NCI-H2196 treated with DMSO at 0.1 percent for 48 hours (cell line): ENCODE measurements around the gene B3GALNT2.

Experiments used
- DNase-seq: peaks from one replicate; lab custom pipeline; 2025; ENCODE audit not compliant: unreplicated experiment; lab: John Stamatoyannopoulos, UW

The B3GALNT2 gene

DNA sequence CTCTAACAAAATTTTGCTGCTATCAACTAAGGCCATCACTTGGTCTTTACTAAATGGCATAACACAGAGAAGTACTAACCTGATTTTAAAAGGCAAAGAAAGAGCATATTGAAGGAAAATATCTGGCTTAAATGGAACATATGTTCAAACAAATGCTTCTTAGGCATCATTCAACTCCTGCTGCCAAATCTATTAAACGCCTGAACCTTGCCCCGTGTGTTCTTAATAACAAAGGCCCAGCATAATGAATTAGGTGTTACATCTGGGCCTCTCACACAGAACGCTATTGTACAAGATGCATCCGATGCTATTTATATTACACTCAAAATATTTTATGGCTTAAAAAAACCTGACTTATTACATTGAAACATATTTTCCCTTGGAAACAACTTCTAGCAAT lies 48.4 kb downstream of the B3GALNT2 start:
- DNase-seq = no peak

DNA sequence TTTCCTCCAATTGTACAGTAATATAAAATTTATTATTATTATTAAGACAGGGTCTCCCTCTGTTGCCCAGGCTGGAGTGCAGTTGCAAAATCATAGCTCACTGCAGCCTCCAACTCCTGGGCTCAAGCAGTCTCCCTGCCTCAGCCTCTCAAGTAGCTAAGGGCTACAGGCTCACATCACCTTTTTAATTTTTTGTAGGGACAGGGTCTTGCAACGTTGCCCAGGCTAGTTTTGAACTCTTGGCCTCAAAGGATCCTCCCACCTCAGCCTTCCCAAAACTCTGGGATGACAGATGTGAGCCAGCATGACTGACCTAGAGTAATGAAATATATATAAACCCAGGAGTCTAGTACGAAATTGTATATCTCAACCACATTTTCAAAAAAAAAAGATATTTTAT lies 49.2 kb downstream of the B3GALNT2 start:
- no peak for DNase-seq

DNA sequence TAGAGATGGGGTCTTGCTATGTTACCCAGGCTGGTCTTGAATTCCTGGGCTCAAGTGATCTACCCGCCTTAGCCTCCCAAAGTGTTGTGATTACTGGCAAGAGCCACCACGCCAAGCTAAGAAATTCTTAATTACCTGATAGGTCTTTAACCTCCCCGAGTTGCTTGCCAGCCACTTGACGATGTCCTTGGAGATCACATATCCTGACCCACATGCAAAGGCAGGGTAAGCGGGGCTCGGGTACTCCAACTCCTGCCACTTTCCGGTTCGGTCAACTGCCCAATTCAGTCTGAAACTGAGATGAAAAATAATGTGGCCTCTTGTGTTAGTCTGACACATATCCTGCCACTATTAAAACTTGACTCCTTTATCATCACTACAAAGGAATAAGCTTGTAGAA lies 50.2 kb downstream of the B3GALNT2 start:
- no peak for DNase-seq

DNA sequence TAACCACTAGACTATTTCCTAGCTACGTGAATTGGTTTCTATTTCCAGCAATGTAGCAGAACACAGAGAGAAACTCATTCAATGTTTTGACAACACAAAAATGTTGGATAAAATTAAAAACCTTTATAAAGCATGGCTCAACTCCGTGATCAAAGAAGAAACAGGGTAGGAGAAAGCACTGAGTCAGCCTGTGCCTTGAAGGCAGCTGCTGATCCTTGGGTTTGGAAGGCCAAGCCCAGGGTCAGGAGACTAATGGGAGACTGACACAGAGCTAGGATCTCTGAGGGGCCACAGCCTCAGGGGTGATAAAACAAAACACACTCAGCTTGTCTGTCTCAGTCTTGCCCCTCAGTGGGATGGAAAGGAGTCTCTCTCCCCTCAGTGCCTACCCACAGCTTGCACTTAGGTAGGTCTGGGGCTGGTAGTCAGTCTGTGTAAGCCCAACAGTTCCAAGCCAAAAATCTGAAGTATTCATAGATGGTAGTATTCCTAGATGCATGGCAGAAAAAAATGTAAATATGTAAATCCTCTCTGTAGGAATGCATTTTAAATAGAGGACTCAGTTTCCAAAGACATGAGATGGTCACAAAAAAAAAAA lies 53.3 kb downstream of the B3GALNT2 start:
- DNase-seq = no peak

DNA sequence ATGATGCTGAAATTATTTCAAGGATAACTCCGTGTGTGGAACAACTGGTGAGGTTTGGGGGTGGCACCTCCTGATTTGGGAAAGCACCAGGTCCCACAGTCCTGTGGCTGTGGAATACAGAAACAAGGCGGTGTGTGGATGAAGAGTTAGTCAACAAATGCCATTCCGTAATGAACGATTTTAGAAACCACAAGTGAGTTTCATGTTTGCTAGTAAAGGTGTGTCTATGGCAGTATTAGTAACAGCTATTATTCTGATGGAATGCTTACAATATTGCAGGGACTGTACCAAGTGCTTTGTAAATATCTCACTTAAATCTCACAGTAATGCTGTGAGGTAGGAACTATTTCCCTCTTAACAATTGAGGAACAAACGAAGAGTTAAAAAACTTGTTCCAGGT lies 53.8 kb downstream of the B3GALNT2 start:
- no peak for DNase-seq

DNA sequence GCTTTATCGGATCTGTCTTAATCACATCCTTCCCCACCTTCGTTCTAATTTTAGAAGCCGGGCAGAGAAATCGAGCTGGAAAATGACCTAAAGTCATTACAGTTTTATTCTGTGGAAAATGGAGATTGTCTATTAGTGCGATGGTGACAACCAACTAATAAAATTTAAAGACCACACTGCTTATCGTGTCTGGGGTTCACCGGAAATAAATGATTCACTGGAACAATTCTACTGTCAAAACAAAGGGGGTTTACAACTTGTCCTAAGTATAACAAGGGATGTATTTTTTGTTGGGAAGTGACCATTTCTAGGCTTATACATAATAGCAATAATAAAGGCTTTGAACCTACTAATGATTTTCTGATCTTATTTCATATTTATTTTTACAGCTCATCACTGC lies 55.6 kb downstream of the B3GALNT2 start:
- DNase-seq = no peak

DNA sequence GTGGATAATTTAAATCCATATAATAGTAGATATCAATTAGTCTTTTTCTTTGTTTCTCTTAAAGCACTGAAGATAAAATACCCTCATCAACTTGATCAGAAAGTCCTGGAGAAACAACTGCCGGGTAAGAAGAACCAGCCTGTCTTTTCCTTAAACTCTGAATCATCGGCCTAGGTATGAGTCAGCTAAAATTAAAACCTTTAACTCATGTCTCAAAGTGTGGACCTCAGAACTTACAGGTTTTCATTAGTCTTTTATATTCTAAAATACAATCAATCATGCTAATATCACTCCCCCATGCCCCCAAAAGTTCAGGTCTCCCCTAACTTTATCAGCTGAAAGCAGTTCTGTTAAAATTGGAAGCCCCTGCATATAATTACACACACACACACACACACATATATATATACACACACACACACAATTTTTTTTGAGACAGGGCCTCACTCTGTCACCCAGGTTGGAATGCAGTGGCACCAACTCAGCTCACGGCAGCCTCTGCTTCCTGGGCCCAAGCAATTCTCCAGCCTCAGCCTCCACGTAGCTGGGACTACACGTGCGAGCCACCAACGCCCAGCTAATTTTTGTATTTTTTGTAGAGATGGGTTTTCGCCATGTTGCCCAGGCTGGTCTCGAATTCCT lies 61.3 kb downstream of the B3GALNT2 start:
- no peak for DNase-seq

DNA sequence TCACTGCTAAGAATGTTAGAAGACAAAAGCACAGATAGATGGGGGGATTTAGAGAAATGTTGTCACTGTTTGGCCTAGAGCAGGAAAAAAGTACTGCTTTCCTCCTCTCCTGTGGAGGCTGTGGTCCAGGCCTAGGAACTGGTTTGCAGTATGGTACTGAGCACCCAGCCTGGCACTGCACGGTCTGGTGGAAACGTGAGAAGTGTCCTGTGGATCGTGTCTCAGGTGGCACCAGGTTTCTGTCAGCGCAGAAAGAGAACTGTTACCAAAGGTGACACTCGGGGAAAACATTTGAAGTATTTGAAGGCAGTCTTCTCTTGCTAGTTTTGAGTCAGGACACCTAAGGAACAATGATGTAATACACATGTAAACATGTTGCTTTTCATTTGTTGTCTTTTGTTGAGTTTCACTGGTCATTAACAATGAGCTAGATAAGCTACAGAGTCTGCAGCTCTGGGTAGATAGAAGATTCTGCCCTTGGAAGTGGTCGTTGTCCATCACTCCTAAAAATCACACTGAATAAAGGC lies 63.0 kb downstream of the B3GALNT2 start:
- DNase-seq = no peak

DNA sequence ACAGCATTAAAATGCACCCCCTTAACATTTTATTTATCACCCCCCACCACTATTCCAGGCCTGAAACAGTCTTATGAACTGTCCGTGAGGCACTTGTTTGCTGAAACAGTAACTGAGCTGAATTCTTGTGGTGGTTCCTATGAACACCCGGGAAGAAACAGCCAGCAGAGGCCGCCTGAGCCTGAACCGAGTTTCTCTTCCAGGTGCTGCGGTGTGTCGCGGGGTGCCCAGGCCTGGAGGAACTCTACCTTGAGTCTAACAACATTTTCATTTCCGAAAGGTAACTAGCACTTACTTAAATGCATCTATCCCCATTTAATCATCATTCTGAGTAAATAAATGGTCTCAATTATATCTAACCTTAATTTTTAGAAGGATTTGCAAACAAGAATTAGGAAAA lies 70.3 kb downstream of the B3GALNT2 start:
- no peak for DNase-seq

DNA sequence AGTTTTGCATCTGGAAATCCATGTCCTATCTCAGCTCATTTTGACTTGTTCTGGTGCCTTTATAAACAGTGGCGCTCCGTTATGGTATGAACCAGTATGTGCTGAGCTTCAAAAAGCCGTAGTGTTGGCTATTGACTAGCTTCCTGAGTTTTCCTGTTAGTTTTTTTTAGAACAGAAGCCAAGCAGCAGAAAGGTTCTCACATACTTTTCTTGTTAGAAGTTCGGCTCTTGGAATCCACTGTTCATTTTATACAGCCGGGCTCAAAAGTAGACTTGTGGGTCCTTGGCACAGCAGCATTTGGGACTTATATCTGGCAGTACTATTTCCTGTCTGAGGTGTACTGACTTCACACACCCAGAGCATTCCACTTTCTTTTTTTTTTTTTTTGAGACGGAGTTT lies 73.3 kb downstream of the B3GALNT2 start:
- DNase-seq = no peak

DNA sequence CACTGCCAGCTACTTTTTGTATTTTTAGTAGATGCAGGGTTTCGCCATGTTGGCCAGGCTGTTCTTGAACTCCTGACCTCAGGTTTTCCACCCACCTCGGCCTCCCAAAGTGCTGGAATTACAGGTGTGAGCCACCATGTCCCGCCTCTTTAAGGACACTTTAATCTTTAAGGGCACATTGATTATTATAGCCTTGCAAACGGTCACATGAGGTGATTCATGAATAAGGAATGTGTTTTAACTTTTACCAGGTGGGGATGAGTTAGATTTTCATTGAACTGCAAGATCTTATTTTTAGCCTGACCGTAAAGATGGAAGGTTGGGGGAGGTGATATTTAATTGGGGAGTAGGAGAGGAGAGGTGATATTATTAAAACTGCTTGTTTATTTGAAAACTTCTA lies 75.1 kb downstream of the B3GALNT2 start:
- DNase-seq = no peak

DNA sequence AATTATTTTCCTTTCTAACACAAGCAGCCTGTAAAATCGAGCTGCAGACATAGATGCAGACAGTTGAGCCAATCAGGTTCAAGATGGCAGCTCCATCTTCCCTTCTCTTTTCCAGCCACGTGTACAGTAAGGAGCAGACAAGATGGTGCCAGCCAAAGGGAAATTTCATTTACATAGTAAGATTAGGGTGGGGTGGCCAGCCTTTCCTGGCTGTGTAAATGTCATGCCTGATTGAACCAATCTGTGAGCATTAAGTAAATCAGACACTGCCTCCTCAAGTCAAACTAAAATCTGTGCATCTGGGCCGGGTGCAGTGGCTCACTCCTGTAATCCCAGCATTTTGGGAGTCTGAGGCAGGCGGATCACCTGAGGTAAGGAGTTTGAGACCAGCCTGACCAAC lies 76.8 kb downstream of the B3GALNT2 start:
- DNase-seq = no peak

DNA sequence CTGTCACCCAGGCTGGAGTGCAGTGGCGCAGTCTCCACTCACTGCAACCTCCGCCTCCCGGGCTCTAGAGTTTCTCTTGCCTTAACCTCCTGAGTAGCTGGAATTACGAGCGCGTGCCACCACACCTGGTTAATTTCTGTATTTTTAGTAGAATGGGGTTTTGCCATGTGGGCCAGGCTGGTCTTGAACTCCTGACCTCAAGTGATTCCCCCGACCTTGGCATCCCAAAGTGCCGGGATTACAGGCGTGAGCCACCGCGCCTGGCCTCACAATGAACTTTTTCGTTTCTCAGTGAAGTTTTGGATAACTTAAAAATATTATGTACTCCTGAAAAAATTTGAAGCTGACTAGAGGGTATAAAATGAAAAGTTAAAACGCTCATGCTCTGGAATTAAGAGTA lies 77.6 kb downstream of the B3GALNT2 start:
- DNase-seq = no peak

DNA sequence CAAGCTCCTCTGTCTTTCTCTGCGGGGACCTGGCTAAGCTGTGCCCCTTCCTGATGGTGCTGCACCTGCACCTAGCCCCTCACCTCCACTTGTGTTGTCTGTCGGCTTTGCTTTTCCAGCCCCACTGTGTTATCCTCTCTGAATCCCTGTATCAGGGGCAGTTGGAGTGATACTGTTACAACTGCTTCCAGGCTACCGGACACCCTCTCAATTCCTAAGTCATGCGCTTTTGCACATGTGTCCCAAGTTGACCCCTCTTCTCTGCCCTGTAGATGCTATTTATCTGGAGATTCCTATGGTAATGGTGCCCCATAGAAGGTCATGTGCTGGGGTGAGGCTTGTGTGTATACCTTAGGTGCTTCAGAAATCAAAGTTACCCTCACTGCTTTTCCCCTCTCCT lies 78.1 kb downstream of the B3GALNT2 start:
- DNase-seq = no peak

DNA sequence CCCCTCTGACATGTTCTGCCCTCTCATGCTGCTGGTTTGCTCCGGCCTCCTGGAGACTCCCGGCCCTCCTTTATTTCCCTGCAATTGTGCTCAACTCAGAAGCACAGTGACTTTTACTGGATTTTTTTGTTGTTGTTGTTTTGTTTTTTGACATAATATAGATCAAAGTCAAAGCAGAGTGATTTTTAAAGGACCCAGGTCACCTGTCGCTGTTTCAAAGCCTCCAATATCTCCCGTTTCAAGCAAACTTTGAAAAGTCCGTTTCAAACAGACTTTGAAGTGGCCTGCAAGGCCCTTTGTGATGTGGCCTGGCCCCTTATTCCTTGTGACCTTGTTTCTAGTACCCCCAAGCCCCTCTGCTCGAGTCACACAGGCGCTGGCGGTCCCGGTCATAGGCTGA lies 78.9 kb downstream of the B3GALNT2 start:
- DNase-seq = no peak

DNA sequence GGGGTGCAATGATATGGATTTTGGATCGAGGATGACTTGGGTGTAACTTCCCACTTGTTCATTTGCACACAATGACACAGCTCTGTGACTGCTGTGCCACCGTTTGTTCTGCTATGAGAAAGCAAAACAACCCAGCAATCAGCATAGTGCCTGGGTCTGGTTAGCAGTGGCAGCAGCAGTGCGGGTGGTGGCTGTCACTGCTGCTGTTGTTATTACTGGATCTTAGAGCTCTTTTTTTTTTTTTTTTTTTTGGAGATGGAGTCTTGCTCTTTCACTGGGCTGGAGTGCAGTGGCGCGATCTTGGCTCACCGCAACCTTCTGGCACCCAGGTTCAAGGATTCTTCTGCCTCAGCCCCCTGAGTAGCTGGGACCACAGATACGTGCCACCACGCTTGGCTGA lies 80.2 kb downstream of the B3GALNT2 start:
- DNase-seq = no peak

DNA sequence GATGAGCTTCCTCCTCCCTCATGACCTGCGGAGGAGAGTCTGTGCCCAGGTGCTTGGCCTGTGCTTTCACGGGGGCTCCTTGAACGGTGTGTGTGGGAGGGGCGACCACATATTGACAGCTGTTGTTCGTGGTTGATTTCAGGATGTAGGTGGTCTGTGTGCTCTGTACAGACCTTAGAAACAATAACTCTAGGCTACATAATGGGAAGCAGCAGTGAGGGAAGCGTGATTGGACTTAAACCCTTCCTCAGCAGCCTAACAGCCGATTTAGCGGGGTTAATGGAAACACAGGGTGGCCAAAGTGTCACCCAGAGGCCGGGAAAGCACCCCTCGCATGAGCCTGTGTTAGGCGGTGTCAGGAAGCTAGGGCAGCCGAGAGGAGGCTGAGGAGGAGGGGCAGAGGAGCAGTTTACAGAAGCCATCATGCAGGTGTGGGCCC lies 81.0 kb downstream of the B3GALNT2 start:
- DNase-seq = no peak

DNA sequence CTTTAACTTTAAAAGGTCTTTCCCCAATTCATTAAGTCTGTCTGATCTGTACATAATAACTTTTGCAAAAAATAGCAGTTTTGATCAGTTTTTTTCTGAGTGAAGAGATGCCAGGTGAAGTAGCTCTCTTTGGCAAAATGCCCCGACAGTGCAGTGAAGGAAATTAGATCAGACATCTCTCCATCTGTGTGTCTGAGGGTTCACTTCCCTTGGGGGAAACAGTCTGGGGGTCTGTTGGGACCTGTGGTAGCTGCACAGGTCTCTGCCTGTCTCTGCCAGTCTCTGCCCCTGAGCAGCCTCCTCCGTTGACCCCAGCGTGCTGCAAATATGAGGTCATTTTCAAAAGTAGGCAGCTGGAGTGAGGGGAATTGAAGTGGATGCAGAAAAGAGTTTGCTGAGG lies 82.5 kb downstream of the B3GALNT2 start:
- no peak for DNase-seq

DNA sequence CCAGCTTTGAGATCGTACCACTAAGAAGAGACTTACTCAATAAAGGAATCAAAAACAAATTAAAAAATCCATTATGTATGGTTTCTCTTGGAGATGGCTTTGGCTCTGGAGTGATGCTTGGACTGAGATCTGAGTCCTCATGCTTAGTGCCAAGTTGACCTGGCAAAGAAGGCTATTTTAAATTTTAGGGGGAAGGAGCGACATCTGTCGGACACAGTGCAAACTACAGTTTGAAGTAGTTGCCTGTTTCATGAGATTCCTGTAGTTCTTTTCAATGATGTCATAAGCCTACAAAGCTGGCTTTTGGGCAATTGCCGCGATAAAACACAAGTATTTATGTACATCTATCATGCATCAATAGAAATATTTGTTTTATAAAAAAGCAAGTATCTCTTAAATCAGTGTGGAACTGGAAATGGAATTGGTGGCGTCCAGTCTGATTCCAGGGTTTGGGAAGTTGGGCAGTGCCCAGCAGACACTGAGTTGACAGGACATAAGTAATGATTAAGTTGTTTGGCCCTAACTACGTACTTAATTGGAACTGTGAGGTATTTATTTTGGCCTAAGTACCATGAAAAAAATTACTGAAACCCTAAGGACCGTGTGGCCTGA lies 87.1 kb downstream of the B3GALNT2 start:
- DNase-seq = no peak

DNA sequence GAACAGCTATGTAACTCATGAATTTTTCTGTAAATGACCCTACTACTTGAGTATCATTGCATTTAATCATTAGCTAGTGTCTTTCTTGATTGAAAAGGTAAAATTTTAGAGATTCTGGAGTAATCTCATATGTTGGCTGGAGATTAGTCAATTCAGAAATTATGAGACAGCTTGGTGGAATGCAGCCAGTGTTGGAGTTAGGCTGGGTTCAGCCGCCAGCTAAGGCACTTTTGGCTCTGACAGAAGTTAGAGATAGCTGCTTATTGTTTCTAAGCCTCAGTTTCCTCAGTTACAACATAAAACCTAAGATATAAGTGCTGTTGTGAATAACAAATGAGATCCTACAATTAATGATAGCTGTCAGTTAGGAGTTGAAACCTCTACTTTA lies 87.6 kb downstream of the B3GALNT2 start:
- DNase-seq = no peak

DNA sequence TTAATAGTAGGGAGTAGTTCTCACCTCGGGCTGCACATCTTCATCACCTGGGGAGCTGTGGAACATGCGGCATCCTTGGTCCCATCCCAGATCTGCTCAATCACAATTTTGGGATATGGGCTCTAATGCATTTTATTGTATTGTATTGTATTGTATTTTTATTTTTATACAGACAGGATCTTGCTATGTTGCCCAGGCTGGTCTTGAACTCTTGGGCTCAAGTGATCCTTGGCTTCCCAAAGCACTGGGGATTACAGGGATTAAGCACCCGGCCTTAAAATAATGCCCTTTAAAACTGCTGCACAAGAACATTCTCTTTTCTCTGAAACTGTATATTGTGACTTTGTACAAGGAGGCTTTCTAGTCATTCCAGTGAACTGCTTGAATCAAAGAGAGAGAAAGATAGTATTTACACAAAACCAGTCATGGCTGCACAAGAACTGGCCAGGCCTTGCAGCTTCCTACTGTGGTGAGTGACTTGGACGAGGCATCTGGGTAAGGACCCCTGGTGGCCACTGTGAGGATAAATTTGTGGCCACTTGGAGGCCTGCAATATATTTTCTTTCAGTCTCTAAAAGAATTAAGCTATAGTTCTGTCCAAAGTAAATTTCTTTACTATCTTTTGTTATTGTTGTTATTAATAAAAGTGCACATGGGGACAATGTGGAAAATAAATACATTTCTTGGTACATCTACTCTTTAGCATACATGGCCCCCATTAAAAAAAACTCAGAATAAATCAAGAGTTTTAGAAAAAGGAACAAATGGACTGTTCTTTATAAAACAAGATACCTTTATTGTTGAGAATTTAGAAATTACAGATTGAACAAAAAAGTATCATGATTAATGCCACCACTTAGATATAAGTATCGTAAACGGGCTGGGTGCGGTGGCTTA lies 89.0 kb downstream of the B3GALNT2 start:
- DNase-seq = peak; percentile 21
